HUES64 (cell line): ENCODE measurements around the gene LRRC52. TPM values are rescaled to one million over a fixed set of nuclear protein-coding genes. Genes with fewer than 3 reads are reported as not detected.

Experiments used
- H3K27ac ChIP-seq: 2 replicates; pipeline ENCODE4 v1.7.0; 2013; ENCODE audit warnings: low read depth, low read length, inconsistent platforms
- H3K27me3 ChIP-seq: 2 replicates; pipeline ENCODE4 v1.6.1; 2013; ENCODE audit warnings: mild to moderate bottlenecking, low read length; ENCODE audit not compliant: insufficient read depth
- H3K36me3 ChIP-seq: 2 replicates; pipeline ENCODE4 v1.6.1; 2013; ENCODE audit warnings: mild to moderate bottlenecking, low read length; ENCODE audit not compliant: insufficient read depth
- H3K4me1 ChIP-seq: 2 replicates; pipeline ENCODE4 v1.6.1; 2013; ENCODE audit warnings: mild to moderate bottlenecking, low read length, moderate library complexity; ENCODE audit not compliant: insufficient read depth
- H3K4me3 ChIP-seq: 2 replicates; pipeline ENCODE4 v1.5.1; 2013; ENCODE audit warnings: mild to moderate bottlenecking, low read length, moderate library complexity
- H3K9ac ChIP-seq: 2 replicates; pipeline ENCODE4 v1.6.1; 2013; ENCODE audit warnings: mild to moderate bottlenecking, low read depth, low read length
- H3K9me3 ChIP-seq: 2 replicates; pipeline ENCODE4 v1.6.1; 2013; ENCODE audit warnings: low read depth, low read length; ENCODE audit not compliant: insufficient read depth
- whole genome bisulfite sequencing: fragments of 150-250, 120-280 bp; methylation state at CpG from one replicate; pipeline ENCODE4 v1.1.7; 2013; ENCODE audit warnings: missing lambda C conversion rate; 5-methylcytosine and 5-hydroxymethylcytosine counted together
- polyA plus RNA-seq, 2 experiments: library from polyadenylated mRNA; stranded (reverse); fragments of 50-300 nt; gene quantifications; one replicate each; pipeline ENCODE4 v1.2.3, GENCODE V29; 2013

LRRC52 gene, protein sequence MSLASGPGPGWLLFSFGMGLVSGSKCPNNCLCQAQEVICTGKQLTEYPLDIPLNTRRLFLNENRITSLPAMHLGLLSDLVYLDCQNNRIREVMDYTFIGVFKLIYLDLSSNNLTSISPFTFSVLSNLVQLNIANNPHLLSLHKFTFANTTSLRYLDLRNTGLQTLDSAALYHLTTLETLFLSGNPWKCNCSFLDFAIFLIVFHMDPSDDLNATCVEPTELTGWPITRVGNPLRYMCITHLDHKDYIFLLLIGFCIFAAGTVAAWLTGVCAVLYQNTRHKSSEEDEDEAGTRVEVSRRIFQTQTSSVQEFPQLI
- polyA plus RNA-seq (2013, experiment 1 of 2), result not detected
- not detected for polyA plus RNA-seq (2013, experiment 2 of 2)

- Histone ChIP-seq H3K36me3 (no peaks in the 10 kb centered on the region), H3K9ac (no peak within 1 kb of the TSS), H3K4me3 (no peak within 1 kb of the TSS), H3K27ac (no peak within 1 kb of the TSS), H3K9me3 (no peaks in the 10 kb centered on the region), H3K4me1 (peaks cover 10% of the 10 kb centered on the region), H3K27me3 (peaks cover 18% of the 10 kb centered on the region)
- 28% methylated on average over 11 of the region's 12 CpGs for WGBS
Observed at GRCh38 chr1:165543532-165544438, at the start of gene LRRC52. Gene LRRC52, plus strand, starts transcription at chr1:165544000. Its CDS starts 297 bp downstream, at chr1:165544297.

GRCh38 chr1:165494949-165495857 is 48.6 kb upstream of the LRRC52 start:
- no peaks in the 10 kb centered on the region for H3K27me3 ChIP-seq

GRCh38 chr1:165495858-165496205 is 48.0 kb upstream of the LRRC52 start:
- H3K9ac ChIP-seq, result no peak overlapping the region
- WGBS, result 91% methylated on average over 3 of the region's 3 CpGs
- no peaks in the 10 kb centered on the region for H3K9me3 ChIP-seq
- H3K36me3 ChIP-seq, result no peaks in the 10 kb centered on the region
- no peak overlapping the region for H3K27ac ChIP-seq
- no peaks in the 10 kb centered on the region for H3K4me1 ChIP-seq
- no peaks in the 10 kb centered on the region for H3K27me3 ChIP-seq
- H3K4me3 ChIP-seq, result no peak overlapping the region

More at GRCh38 chr1:165494949-165495857, 48.6 kb upstream of the LRRC52 start:
- Histone ChIP-seq H3K4me1 (no peaks in the 10 kb centered on the region), H3K36me3 (no peaks in the 10 kb centered on the region), H3K9me3 (no peaks in the 10 kb centered on the region), H3K4me3 (no peak overlapping the region), H3K9ac (no peak overlapping the region), H3K27ac (no peak overlapping the region)
- WGBS, result 94% methylated on average over 5 of the region's 5 CpGs

- Histone ChIP-seq H3K27me3 (no peaks in the 10 kb centered on the region), H3K9ac (no peak overlapping the region), H3K27ac (no peak overlapping the region), H3K4me1 (no peaks in the 10 kb centered on the region), H3K9me3 (no peaks in the 10 kb centered on the region), H3K4me3 (no peak overlapping the region), H3K36me3 (no peaks in the 10 kb centered on the region)
- WGBS, result 96% methylated on average over 1 of the region's 1 CpG
Observed at GRCh38 chr1:165496501-165496900, 47.3 kb upstream of the LRRC52 start.

- no peaks in the 10 kb centered on the region for H3K36me3 ChIP-seq
- no peak overlapping the region for H3K4me3 ChIP-seq
Observed at GRCh38 chr1:165497069-165498013, 46.5 kb upstream of the LRRC52 start.

GRCh38 chr1:165501330-165501969 is 42.4 kb upstream of the LRRC52 start:
- 93% methylated on average over 7 of the region's 7 CpGs for WGBS
- Histone ChIP-seq H3K4me3 (no peak overlapping the region), H3K27ac (no peak overlapping the region), H3K36me3 (no peaks in the 10 kb centered on the region), H3K27me3 (0 out of 2 replicates have a peak, but pooled peaks cover 2% of the 10 kb centered on the region), H3K9me3 (no peaks in the 10 kb centered on the region), H3K4me1 (no peaks in the 10 kb centered on the region), H3K9ac (no peak overlapping the region)

More at GRCh38 chr1:165497069-165498013, 46.5 kb upstream of the LRRC52 start:
- Histone ChIP-seq H3K27me3 (no peaks in the 10 kb centered on the region), H3K9me3 (no peaks in the 10 kb centered on the region), H3K9ac (no peak overlapping the region), H3K4me1 (no peaks in the 10 kb centered on the region), H3K27ac (no peak overlapping the region)
- WGBS, result 94% methylated on average over 12 of the region's 12 CpGs

GRCh38 chr1:165501970-165502348 is 41.8 kb upstream of the LRRC52 start:
- Histone ChIP-seq H3K27me3 (0 out of 2 replicates have a peak, but pooled peaks cover 2% of the 10 kb centered on the region), H3K9me3 (no peaks in the 10 kb centered on the region), H3K27ac (no peak overlapping the region), H3K4me3 (no peak overlapping the region), H3K36me3 (no peaks in the 10 kb centered on the region), H3K9ac (no peak overlapping the region), H3K4me1 (no peaks in the 10 kb centered on the region)
- 90% methylated on average over 2 of the region's 3 CpGs for WGBS

DNA sequence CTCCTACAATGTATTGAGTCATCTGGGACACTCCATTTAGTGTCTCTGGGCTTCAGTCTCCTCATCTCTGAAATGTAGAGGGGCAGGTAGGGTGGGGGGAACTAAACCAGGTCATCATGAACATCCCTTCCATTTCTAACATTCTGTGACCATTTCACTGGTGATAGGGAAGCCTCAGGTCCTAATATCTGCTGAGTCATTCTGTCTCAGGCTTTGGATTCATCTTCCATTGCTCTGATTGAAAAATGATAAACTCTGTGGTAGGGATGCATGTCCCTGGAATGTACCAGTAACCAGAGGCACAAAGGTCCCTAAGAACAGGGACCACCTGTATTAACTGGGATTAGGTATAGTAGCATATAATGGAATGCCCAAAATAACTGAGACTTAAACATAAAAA is 36.2 kb upstream of the LRRC52 start:
- H3K9ac ChIP-seq, result no peak overlapping the region
- H3K27me3 ChIP-seq, result 0 out of 2 replicates have a peak, but pooled peaks cover under 1% of the 10 kb centered on the region
- no peak overlapping the region for H3K4me3 ChIP-seq
- H3K36me3 ChIP-seq, result no peaks in the 10 kb centered on the region
- H3K27ac ChIP-seq, result no peak overlapping the region
- H3K9me3 ChIP-seq, result no peaks in the 10 kb centered on the region
- H3K4me1 ChIP-seq, result no peaks in the 10 kb centered on the region

DNA sequence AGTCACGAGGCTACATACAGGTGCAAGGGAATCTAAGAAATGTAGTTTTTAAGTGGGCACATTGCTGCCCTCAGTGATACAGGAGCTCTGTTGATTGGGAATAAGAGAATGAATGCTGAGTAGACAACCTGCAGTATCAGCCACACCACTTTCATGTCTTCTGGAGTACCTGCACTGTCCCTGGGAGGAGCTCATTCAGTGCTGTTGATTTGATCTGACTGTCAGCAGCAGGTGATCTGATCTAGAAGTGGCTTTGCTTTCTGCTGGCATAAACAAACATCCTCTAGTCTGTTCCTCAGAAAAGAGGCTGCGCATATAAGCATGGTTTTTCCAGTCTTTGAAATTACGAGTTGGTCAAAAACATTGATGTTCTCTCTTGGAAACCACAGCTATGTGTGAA is 35.5 kb upstream of the LRRC52 start:
- H3K4me3 ChIP-seq, result no peak overlapping the region
- no peaks in the 10 kb centered on the region for H3K9me3 ChIP-seq
- H3K27ac ChIP-seq, result no peak overlapping the region
- H3K27me3 ChIP-seq, result no peaks in the 10 kb centered on the region
- H3K36me3 ChIP-seq, result no peaks in the 10 kb centered on the region
- WGBS, result 93% methylated on average over 3 of the region's 3 CpGs
- H3K4me1 ChIP-seq, result no peaks in the 10 kb centered on the region
- H3K9ac ChIP-seq, result no peak overlapping the region
